SU-DHL-6 (cell line): ENCODE data around the gene HSPA12B.

ENCODE experiments used
- CTCF ChIP-seq: fragments of 200-600 bp; sonication (generic); IDR thresholded peaks from one replicate; pipeline ENCODE4 v1.5.1; 2017; ENCODE audit warnings: antibody characterized with exemption, mild to moderate bottlenecking, low read length, moderate library complexity; ENCODE audit not compliant: insufficient read depth, poor library complexity, severe bottlenecking
- EZH2phosphoT487 ChIP-seq: fragments of 200-600 bp; sonication (generic), shearing (Covaris generic); conservative IDR thresholded peaks from 2 replicates; pipeline ENCODE4 v1.6.1; 2018; ENCODE audit warnings: mild to moderate bottlenecking, antibody characterized with exemption, low read length, moderate library complexity, mixed read lengths

DNA sequence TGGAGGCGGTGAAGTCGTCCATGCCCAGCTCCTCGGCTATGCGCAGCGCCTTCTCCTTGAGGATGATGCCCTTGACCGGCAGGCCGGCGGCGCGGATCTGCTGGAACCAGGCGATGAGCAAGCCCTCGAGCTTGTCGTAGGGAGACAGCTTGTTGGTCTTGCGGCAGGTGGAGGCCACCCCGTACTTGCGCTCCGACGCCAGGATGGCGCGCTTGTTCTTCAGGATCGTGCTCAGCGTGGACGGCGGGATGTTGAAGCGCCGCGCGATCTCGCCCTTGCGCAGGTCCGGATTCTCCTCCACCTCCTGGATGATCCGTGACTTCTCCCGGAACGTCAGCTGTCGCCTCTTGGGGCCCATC, 53.6 kb downstream of the HSPA12B start:
- TF ChIP-seq CTCF (no peak), EZH2phosphoT487 (no peak)
